HepG2 (cell line): ENCODE results near the gene CADPS2.

Source experiments
- CTCF ChIP-seq: sonication (generic); formaldehyde crosslinking; IDR thresholded peaks from 2 replicates; pipeline ENCODE4 v1.5.0; 2020; ENCODE audit warnings: mild to moderate bottlenecking, missing genetic modification reagents, moderate library complexity
- FOXO4 ChIP-seq: sonication (generic); formaldehyde crosslinking; conservative IDR thresholded peaks from 2 replicates; pipeline ENCODE4 v1.8.1; 2023; ENCODE audit warnings: missing genetic modification reagents
- HIC2 ChIP-seq: sonication (generic); formaldehyde crosslinking; IDR thresholded peaks from 2 replicates; pipeline ENCODE4 v1.9.0; 2022; ENCODE audit warnings: low read depth, missing genetic modification reagents
- JUND ChIP-seq: sonication (generic); formaldehyde crosslinking; IDR thresholded peaks from 2 replicates; pipeline ENCODE4 v1.8.0; 2022; ENCODE audit warnings: mild to moderate bottlenecking, missing genetic modification reagents
- ONECUT2 ChIP-seq: sonication (generic); formaldehyde crosslinking; IDR thresholded peaks from 2 replicates; pipeline ENCODE4 v1.4.0; 2020; ENCODE audit warnings: missing genetic modification reagents
- RAD21 ChIP-seq: fragments of 450-650 bp; formaldehyde crosslinking; IDR thresholded peaks from 2 replicates; pipeline ENCODE4 v1.5.0; 2020; ENCODE audit warnings: mild to moderate bottlenecking
- ZNF510 ChIP-seq: sonication (generic); formaldehyde crosslinking; IDR thresholded peaks from 2 replicates; pipeline ENCODE4 v1.4.0; 2020; ENCODE audit warnings: low read depth, mild to moderate bottlenecking, missing genetic modification reagents

- no peak for TF ChIP-seq CTCF (CRISPR knock-in tag)
- TF ChIP-seq ONECUT2 (CRISPR knock-in tag), result no peak
- TF ChIP-seq HIC2 (CRISPR knock-in tag), result no peak
- no peak for TF ChIP-seq RAD21 (CRISPR knock-in tag)
- no peak for TF ChIP-seq ZNF510 (CRISPR knock-in tag)
- no peak for TF ChIP-seq JUND (CRISPR knock-in tag)
- no peak for TF ChIP-seq FOXO4 (CRISPR knock-in tag)
Measured at GRCh38 chr7:122507591-122507990, 378.7 kb downstream of the CADPS2 start.
